ENCODE data around the gene RBM18. TPM values are rescaled to one million over a fixed set of nuclear protein-coding genes. Genes with fewer than 3 reads are reported as not detected.

Gene RBM18
- total RNA-seq, 1 experiment from 2014 or later: 19.2 TPM

GRCh38 chr9:122297512-122297911 lies 32.9 kb upstream of the RBM18 start:
- no peak overlapping the region for H3K27ac ChIP-seq (ENCODE audit: low read length)
- ATAC-seq (no peak), DNase-seq (ENCODE audit: low read depth, low spot score) (no peak)
- in situ Hi-C loops (cut with HindIII; ENCODE audit: low pct_unique_long_range_greater_than_20kb, low sequenced_read_pairs) (no loop called here), intact Hi-C loops (cut with micrococcal nuclease; ENCODE audit: unreplicated experiment) (no loop called here)
- BruUV-seq (replicated peaks): no TSS peak
- H3K36me3 ChIP-seq (ENCODE audit: control insufficient read depth, insufficient read depth, low read length): peaks cover 7% of the 10 kb centered on the region
- POLR2A ChIA-PET: no interaction called here
- H3K27me3 ChIP-seq (ENCODE audit: control insufficient read depth, insufficient read depth, low read length): no peaks in the 10 kb centered on the region
- H3K4me1 ChIP-seq (ENCODE audit: control insufficient read depth, insufficient read depth, low read length): no peaks in the 10 kb centered on the region
- no peaks in the 10 kb centered on the region for H3K9me3 ChIP-seq (ENCODE audit: control insufficient read depth, insufficient read depth, low read depth, low read length)
- TF ChIP-seq CTCF (IDR thresholded peaks at IDR 0.05) (no peak), REST (IDR thresholded peaks at IDR 0.05; ENCODE audit: insufficient read depth in 1 of 2, low read depth in 2 of 2, low read length in 1 of 2) (no peak)
- no peak overlapping the region for H3K4me3 ChIP-seq (ENCODE audit: low read depth in 2 of 2, low read length in 2 of 2)
- CTCF ChIA-PET: no interaction called here

- no peak for ATAC-seq
- intact Hi-C loops (cut with micrococcal nuclease; ENCODE audit: unreplicated experiment) (no loop called here), in situ Hi-C loops (cut with HindIII; ENCODE audit: low pct_unique_long_range_greater_than_20kb, low sequenced_read_pairs) (no loop called here)
- POLR2A ChIA-PET: no interaction called here
- H3K9me3 ChIP-seq (ENCODE audit: control insufficient read depth, insufficient read depth, low read depth, low read length): no peaks in the 10 kb centered on the region
- no peaks in the 10 kb centered on the region for H3K27me3 ChIP-seq (ENCODE audit: control insufficient read depth, insufficient read depth, low read length)
- CTCF ChIA-PET: no interaction called here
- no peaks in the 10 kb centered on the region for H3K4me1 ChIP-seq (ENCODE audit: control insufficient read depth, insufficient read depth, low read length)
- DNase-seq (ENCODE audit: low read depth, low spot score): no peak
- H3K4me3 ChIP-seq (ENCODE audit: low read depth in 2 of 2, low read length in 2 of 2): no peak overlapping the region
- no peak overlapping the region for H3K27ac ChIP-seq (ENCODE audit: low read length)
- H3K36me3 ChIP-seq (ENCODE audit: control insufficient read depth, insufficient read depth, low read length): peaks cover 11% of the 10 kb centered on the region
- no TSS peak for BruUV-seq (replicated peaks)
- TF ChIP-seq REST (IDR thresholded peaks at IDR 0.05; ENCODE audit: insufficient read depth in 1 of 2, low read depth in 2 of 2, low read length in 1 of 2) (no peak), SIN3A (IDR thresholded peaks at IDR 0.05; ENCODE audit: borderline replicate concordance, insufficient read depth, low read depth, low read length) (no peak), CTCF (IDR thresholded peaks at IDR 0.05) (no peak), POLR2AphosphoS5 (IDR thresholded peaks at IDR 0.05; ENCODE audit: low read depth, low read length) (no peak), TCF7L2 (IDR thresholded peaks at IDR 0.05; ENCODE audit: low read depth, low read length) (no peak)
Observed at GRCh38 chr9:122294531-122294930, 29.9 kb upstream of the RBM18 start.

Measured in Panc1 (cell line).